Nephron (organoid): ENCODE data around the gene LRRC36.

Source experiments
- H3K27ac Mint-ChIP-seq, 3 experiments: 2 replicates each; pipeline ENCODE4 v1.8.0; 2020; ENCODE audit warnings: mixed read lengths in 3 of 3, mild to moderate bottlenecking in 2 of 3, moderate library complexity in 1 of 3
- H3K27me3 Mint-ChIP-seq: 2 replicates; pipeline ENCODE4 v1.8.0; 2021; ENCODE audit warnings: low read depth, mild to moderate bottlenecking, moderate library complexity, mixed read lengths
- H3K36me3 Mint-ChIP-seq: 2 replicates; pipeline ENCODE4 v1.8.0; 2020; ENCODE audit warnings: low read depth, mixed read lengths
- H3K4me1 Mint-ChIP-seq: 2 replicates; pipeline ENCODE4 v1.8.0; 2020; ENCODE audit warnings: mixed read lengths
- H3K4me3 Mint-ChIP-seq, 3 experiments: 2 replicates each; pipeline ENCODE4 v1.8.0; 2020; ENCODE audit warnings: mild to moderate bottlenecking in 3 of 3, mixed read lengths in 3 of 3, moderate library complexity in 2 of 3
- H3K9me3 Mint-ChIP-seq: 2 replicates; pipeline ENCODE4 v1.8.0; 2020; ENCODE audit warnings: mixed read lengths
- CTCF ChIP-seq, 3 experiments: fragments of 200-600 bp; sonication (generic); IDR thresholded peaks; one replicate each; pipeline ENCODE4 v1.5.0; 2021; ENCODE audit warnings: antibody characterized with exemption in 3 of 3; ENCODE audit not compliant: unreplicated experiment in 3 of 3

LRRC36 gene

GRCh38 chr16:67419502-67419901 lies 92.9 kb downstream of the LRRC36 start:
- no peak for TF ChIP-seq CTCF (IDR thresholded peaks at IDR 0.05; ENCODE audit: unreplicated experiment in 3 of 3)
- H3K4me3 Mint-ChIP-seq: peak overlapping the region; percentile 8 to 52 (median 51)
- peaks cover 31% of the 10 kb centered on the region for H3K4me1 Mint-ChIP-seq
- no peaks in the 10 kb centered on the region for H3K9me3 Mint-ChIP-seq
- no peaks in the 10 kb centered on the region for H3K36me3 Mint-ChIP-seq
- peak overlapping the region in 2 of 3 experiments; percentile 6 to 16 for H3K27ac Mint-ChIP-seq
- peaks cover 4% of the 10 kb centered on the region for H3K27me3 Mint-ChIP-seq

GRCh38 chr16:67419931-67420330 lies 93.3 kb downstream of the LRRC36 start:
- Mint-ChIP-seq H3K36me3 (no peaks in the 10 kb centered on the region), H3K4me3 (no peak overlapping the region), H3K27ac (peak overlapping the region in 2 of 3 experiments; percentile 6 to 16), H3K4me1 (peaks cover 34% of the 10 kb centered on the region), H3K27me3 (peaks cover 4% of the 10 kb centered on the region), H3K9me3 (no peaks in the 10 kb centered on the region)
- TF ChIP-seq CTCF (IDR thresholded peaks at IDR 0.05; ENCODE audit: unreplicated experiment in 3 of 3): no peak

GRCh38 chr16:67421030-67421429 lies 94.4 kb downstream of the LRRC36 start:
- Mint-ChIP-seq H3K27ac (no peak overlapping the region), H3K4me3 (no peak overlapping the region), H3K36me3 (no peaks in the 10 kb centered on the region), H3K9me3 (no peaks in the 10 kb centered on the region), H3K4me1 (peaks cover 37% of the 10 kb centered on the region), H3K27me3 (peaks cover 15% of the 10 kb centered on the region)
- TF ChIP-seq CTCF (IDR thresholded peaks at IDR 0.05; ENCODE audit: unreplicated experiment in 3 of 3): no peak

GRCh38 chr16:67423015-67423414 lies 96.4 kb downstream of the LRRC36 start:
- Mint-ChIP-seq H3K27ac (peak overlapping the region; percentile 8 to 55 (median 44)), H3K4me3 (no peak overlapping the region), H3K4me1 (peaks cover 40% of the 10 kb centered on the region), H3K36me3 (no peaks in the 10 kb centered on the region), H3K9me3 (no peaks in the 10 kb centered on the region), H3K27me3 (peaks cover 28% of the 10 kb centered on the region)
- TF ChIP-seq CTCF (IDR thresholded peaks at IDR 0.05; ENCODE audit: unreplicated experiment in 3 of 3): no peak

GRCh38 chr16:67423611-67424260 lies 97.1 kb downstream of the LRRC36 start:
- no peak for TF ChIP-seq CTCF (IDR thresholded peaks at IDR 0.05; ENCODE audit: unreplicated experiment in 3 of 3)
- Mint-ChIP-seq H3K4me3 (peak overlapping the region in 1 of 3 experiments; percentile 36), H3K27me3 (peaks cover 35% of the 10 kb centered on the region), H3K4me1 (peaks cover 40% of the 10 kb centered on the region), H3K27ac (peak overlapping the region in 2 of 3 experiments; percentile 4 to 47), H3K36me3 (no peaks in the 10 kb centered on the region), H3K9me3 (no peaks in the 10 kb centered on the region)

GRCh38 chr16:67424261-67424615 lies 97.6 kb downstream of the LRRC36 start:
- Mint-ChIP-seq H3K27ac (peak overlapping the region in 1 of 3 experiments; percentile 47), H3K27me3 (peaks cover 39% of the 10 kb centered on the region), H3K36me3 (no peaks in the 10 kb centered on the region), H3K4me3 (no peak overlapping the region), H3K9me3 (no peaks in the 10 kb centered on the region), H3K4me1 (peaks cover 43% of the 10 kb centered on the region)
- no peak for TF ChIP-seq CTCF (IDR thresholded peaks at IDR 0.05; ENCODE audit: unreplicated experiment in 3 of 3)
